Lower lobe of right lung (tissue), 2 donors: ENCODE results near the gene MLLT6. TPM values are rescaled to one million over a fixed set of nuclear protein-coding genes. Genes with fewer than 3 reads are reported as not detected.

ENCODE experiments used
- ATAC-seq, 2 donors: fragments of 200-7000 bp; cut with Tn5 transposase; one replicate each; pipeline ENCODE4 v1.9.1; 2020 to 2022; ENCODE audit warnings: mild to moderate bottlenecking in 2 of 2, moderate library complexity in 2 of 2
- DNase-seq: peaks from one replicate; pipeline ENCODE4 v3.0.0-alpha.2; 2020
- H3K27ac ChIP-seq: fragments of 200-600 bp; one replicate; pipeline ENCODE4 v1.8.0; 2022
- H3K27me3 ChIP-seq: fragments of 200-600 bp; one replicate; pipeline ENCODE4 v1.8.0; 2022; ENCODE audit warnings: low read depth
- H3K36me3 ChIP-seq: fragments of 200-600 bp; one replicate; pipeline ENCODE4 v1.8.0; 2022; ENCODE audit warnings: mild to moderate bottlenecking
- H3K4me1 ChIP-seq: fragments of 200-600 bp; one replicate; pipeline ENCODE4 v1.8.0; 2022
- H3K4me3 ChIP-seq: fragments of 200-600 bp; one replicate; pipeline ENCODE4 v1.8.0; 2022; ENCODE audit warnings: mild to moderate bottlenecking
- H3K9me3 ChIP-seq: fragments of 200-600 bp; one replicate; pipeline ENCODE4 v1.8.0; 2022
- intact Hi-C: fragments of 100-400 bp; cut with DNase I; formaldehyde crosslinking; loops from one replicate; pipeline ENCODE4 v1.11.0; 2022
- microRNA-seq: library from miRNA; unstranded; fragments of <30 nt; microRNA quantifications from one replicate; pipeline ENCODE4 v1.2.0, GENCODE V29; 2020; ENCODE audit warnings: borderline number of aligned reads
- total RNA-seq: library from RNA; stranded (reverse); fragmentation: NEBNext Ultra II Directional; extraction: Animal tissue kit (Norgen Biotek cat#: 25700); gene quantifications from one replicate; pipeline ENCODE4 v1.2.1, GENCODE V29; 2021
- TF ChIP-seq, protein P1 (sequence below): fragments of 200-600 bp; IDR thresholded peaks from one replicate; pipeline ENCODE4 v1.8.0; 2022; ENCODE audit warnings: antibody characterized with exemption, mild to moderate bottlenecking
- donor health status: DM: no; HTN: yes; CAD: no; lungs with severe emphysema.

MLLT6 gene
- total RNA-seq, 1 donor from 2014 or later = 135 TPM

DNA sequence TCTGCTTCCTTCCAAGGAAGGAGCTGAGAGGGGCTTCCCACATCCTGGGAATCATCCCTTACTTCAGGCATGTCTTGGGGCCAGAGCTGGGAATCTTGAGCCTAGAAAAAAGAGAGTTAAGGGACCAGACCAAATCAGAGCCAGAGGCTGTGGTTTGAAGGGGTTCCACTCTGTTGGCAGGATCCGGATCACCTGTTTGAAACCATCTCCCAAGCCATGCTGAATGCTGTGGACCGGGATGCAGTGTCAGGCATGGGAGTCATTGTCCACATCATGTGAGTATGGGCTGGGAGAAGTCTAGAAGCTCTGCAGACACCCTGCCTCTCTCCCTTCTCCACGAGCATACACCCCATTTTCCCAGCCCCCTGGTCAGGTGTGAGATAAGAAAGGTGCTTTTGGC is 57.2 kb downstream of the MLLT6 start:
- Histone ChIP-seq H3K27me3 (no peaks in the 10 kb centered on the region), H3K4me1 (no peaks in the 10 kb centered on the region), H3K36me3 (peaks cover 100% of the 10 kb centered on the region), H3K4me3 (no peak overlapping the region), H3K9me3 (no peaks in the 10 kb centered on the region), H3K27ac (no peak overlapping the region)
- TF ChIP-seq, protein P1, sequence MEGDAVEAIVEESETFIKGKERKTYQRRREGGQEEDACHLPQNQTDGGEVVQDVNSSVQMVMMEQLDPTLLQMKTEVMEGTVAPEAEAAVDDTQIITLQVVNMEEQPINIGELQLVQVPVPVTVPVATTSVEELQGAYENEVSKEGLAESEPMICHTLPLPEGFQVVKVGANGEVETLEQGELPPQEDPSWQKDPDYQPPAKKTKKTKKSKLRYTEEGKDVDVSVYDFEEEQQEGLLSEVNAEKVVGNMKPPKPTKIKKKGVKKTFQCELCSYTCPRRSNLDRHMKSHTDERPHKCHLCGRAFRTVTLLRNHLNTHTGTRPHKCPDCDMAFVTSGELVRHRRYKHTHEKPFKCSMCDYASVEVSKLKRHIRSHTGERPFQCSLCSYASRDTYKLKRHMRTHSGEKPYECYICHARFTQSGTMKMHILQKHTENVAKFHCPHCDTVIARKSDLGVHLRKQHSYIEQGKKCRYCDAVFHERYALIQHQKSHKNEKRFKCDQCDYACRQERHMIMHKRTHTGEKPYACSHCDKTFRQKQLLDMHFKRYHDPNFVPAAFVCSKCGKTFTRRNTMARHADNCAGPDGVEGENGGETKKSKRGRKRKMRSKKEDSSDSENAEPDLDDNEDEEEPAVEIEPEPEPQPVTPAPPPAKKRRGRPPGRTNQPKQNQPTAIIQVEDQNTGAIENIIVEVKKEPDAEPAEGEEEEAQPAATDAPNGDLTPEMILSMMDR = no peak
- intact Hi-C loops = no loop called here
- ATAC-seq = no peak
- no peak for DNase-seq

DNA sequence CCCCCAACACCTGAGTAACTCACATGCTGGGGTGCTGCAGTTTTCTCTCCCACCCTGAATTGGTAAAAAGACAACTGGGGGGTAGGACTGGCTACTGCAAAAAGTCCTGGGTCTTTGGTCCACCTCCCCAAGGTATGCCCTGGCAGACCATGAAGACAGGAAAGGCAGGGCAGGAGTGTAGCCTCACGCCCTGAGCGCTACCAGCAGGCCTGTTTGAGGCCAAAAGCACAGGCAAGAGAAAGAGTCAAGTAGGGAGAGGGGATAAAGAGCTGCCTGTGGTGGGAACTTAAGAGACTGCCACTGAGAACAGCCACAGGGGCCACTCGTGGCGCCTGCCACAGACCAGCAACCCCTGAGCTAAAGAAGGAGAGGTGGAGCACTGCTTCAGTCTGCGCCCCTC is 61.3 kb downstream of the MLLT6 start:
- Histone ChIP-seq H3K9me3 (no peaks in the 10 kb centered on the region), H3K27ac (no peak overlapping the region), H3K36me3 (peaks cover 99% of the 10 kb centered on the region), H3K4me3 (no peak overlapping the region), H3K27me3 (no peaks in the 10 kb centered on the region), H3K4me1 (no peaks in the 10 kb centered on the region)
- intact Hi-C loops = no loop called here
- TF ChIP-seq, protein P1 = no peak
- DNase-seq (no peak), ATAC-seq (no peak)

DNA sequence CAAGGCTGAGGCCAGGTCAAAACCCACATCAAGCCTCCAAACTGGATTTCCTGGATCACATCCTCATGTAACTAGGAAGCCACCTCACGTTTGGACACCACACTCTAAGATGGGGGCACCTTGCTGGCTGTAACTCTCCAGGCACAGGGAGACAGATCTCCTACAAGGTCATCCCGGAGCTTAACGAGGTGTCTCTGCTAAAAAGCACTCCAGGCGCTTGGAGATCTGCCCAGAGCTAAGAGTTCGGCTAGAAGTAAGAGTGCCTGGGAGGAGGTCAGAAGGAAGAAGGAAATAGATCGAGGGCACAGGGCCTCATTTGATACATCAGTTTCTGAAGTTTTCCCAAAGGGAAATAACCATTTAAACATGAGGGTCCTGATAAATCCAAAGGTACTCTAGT is 63.3 kb downstream of the MLLT6 start:
- Histone ChIP-seq H3K9me3 (no peaks in the 10 kb centered on the region), H3K4me3 (no peak overlapping the region), H3K27me3 (no peaks in the 10 kb centered on the region), H3K4me1 (no peaks in the 10 kb centered on the region), H3K36me3 (peaks cover 99% of the 10 kb centered on the region), H3K27ac (no peak overlapping the region)
- TF ChIP-seq, protein P1 = no peak
- intact Hi-C loops = no loop called here
- ATAC-seq = peak in 1 of 2 donors; percentile 28
- peak; percentile 41 for DNase-seq

DNA sequence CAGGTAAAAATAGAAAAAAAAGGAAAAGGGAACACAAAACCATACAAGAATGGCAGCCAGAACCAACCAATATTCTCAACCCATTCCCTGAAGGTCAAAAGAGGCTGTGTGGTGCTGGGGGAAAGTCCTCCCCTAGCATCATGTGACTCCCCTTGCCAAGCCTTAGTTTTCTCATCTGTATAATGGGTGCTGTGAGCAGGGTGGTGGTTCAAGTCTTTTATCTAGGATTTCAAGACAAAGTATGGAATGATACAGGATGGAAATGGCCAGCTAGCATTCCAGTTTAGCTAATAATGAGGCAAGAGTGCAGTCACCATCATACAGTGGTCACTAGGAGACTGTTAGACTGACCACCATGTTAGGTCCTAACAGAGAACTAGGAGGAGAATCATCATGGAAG is 68.2 kb downstream of the MLLT6 start:
- H3K27me3 ChIP-seq = no peaks in the 10 kb centered on the region
- no peaks in the 10 kb centered on the region for H3K4me1 ChIP-seq
- ATAC-seq = no peak
- no peak overlapping the region for H3K27ac ChIP-seq
- intact Hi-C loops = no loop called here
- TF ChIP-seq, protein P1 = no peak
- peaks cover 98% of the 10 kb centered on the region for H3K36me3 ChIP-seq
- no peaks in the 10 kb centered on the region for H3K9me3 ChIP-seq
- no peak overlapping the region for H3K4me3 ChIP-seq
- DNase-seq = no peak

DNA sequence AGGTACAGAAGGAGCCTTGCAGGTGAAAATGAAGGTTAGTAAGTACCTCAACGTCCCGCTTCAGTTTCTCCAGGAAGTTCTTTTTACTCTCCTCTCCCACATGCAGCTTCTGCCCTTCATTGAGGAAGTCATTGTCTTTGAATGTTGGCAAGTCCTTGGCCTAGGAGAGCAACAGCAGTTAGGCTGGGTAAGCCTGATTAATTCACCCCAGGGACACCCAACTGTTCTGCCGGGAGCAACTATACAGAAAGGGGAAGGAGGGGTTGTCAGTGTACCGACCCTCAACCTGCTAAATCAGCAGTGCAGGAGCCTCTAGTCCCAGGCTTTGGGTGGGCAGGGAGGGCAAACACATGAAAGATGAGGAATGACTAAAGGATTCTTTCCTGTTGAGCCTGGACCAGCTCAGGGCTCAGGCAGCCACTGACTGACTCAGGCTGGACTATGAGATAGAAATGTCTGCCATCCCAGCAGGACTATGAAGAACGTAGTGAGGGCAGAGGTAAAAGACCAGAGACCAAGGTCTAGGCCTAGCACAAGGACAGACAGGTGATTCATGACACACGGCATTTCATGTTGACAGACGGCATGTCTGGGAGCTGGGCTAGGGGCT is 72.7 kb downstream of the MLLT6 start:
- DNase-seq = no peak
- Histone ChIP-seq H3K36me3 (peaks cover 99% of the 10 kb centered on the region), H3K27me3 (no peaks in the 10 kb centered on the region), H3K27ac (no peak overlapping the region), H3K9me3 (no peaks in the 10 kb centered on the region), H3K4me1 (no peaks in the 10 kb centered on the region), H3K4me3 (no peak overlapping the region)
- TF ChIP-seq, protein P1 = no peak
- no peak for ATAC-seq
- intact Hi-C loops = no loop called here

Small RNA genes lying within 50 kb of the gene (microRNA-seq; reads per million reads assigned to microRNA genes)
- gene MIR4726 = not detected
- not detected for gene MIR4734

Other genes starting within 250 kb of the MLLT6 start
- 6.6 TPM for gene SRCIN1, start 99.3 kb upstream of the MLLT6 start, total RNA-seq
- gene EPOP, start 30.3 kb upstream of the MLLT6 start, total RNA-seq = 1.0 TPM
- 31.3 TPM for gene CISD3, start 25.1 kb downstream of the MLLT6 start, total RNA-seq
- 53.5 TPM for gene PCGF2, start 43.1 kb downstream of the MLLT6 start, total RNA-seq
- gene PSMB3, start 47.5 kb downstream of the MLLT6 start, total RNA-seq = 128 TPM
- 44.8 TPM for gene PIP4K2B, start 94.3 kb downstream of the MLLT6 start, total RNA-seq
- gene CWC25, start 120.0 kb downstream of the MLLT6 start, total RNA-seq = 22.3 TPM
- 1,156 TPM for gene RPL23, start 148.4 kb downstream of the MLLT6 start, total RNA-seq
- 158 TPM for gene LASP1, start 164.8 kb downstream of the MLLT6 start, total RNA-seq